GM12878 (cell line): ENCODE data around the gene GJC1.

ENCODE experiments used
- EGR1 ChIP-seq, 2 experiments: IDR thresholded peaks; 1 replicate in 1 of 2; 2 replicates in 1 of 2; pipeline ENCODE4 v1.6.1; 2011 to 2012; ENCODE audit warnings: low read depth in 2 of 2, low read length in 2 of 2, borderline replicate concordance in 1 of 2, mild to moderate bottlenecking in 1 of 2, moderate library complexity in 1 of 2
- RELA ChIP-seq: fragments of 450-650 bp; IDR thresholded peaks from 2 replicates; pipeline ENCODE4 v1.8.0; 2014; ENCODE audit warnings: borderline replicate concordance; ENCODE audit not compliant: partially characterized antibody
- TF ChIP-seq, protein P1 (sequence below): IDR thresholded peaks from 2 replicates; pipeline ENCODE4 v1.6.1; 2012; ENCODE audit warnings: low read length, inconsistent platforms

DNA sequence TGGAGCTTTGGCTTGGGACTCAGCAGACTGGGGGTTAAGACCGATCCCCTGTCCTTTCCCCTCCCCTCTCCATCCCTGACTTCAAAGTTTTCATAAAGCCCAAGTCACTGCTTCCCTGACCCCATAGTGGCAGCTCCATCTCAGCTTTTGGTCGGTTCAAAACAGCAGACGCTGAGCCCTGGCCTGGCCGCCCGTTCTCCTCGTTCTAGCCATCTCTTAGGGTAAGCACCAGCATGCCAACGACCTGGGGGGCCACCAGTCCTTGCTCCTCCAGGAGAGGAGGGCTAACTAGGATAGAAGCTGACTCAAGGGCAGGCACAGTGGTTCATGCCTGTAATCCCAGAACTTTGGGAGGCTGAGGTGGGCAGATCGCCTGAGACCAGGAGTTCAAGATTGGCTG is 16.1 kb upstream of the GJC1 start:
- TF ChIP-seq EGR1 (IDR thresholded peaks at IDR 0.05; ENCODE audit: borderline replicate concordance in 1 of 2, low read depth in 2 of 2, low read length in 2 of 2) (no peak), RELA (no peak)
- TF ChIP-seq, protein P1, sequence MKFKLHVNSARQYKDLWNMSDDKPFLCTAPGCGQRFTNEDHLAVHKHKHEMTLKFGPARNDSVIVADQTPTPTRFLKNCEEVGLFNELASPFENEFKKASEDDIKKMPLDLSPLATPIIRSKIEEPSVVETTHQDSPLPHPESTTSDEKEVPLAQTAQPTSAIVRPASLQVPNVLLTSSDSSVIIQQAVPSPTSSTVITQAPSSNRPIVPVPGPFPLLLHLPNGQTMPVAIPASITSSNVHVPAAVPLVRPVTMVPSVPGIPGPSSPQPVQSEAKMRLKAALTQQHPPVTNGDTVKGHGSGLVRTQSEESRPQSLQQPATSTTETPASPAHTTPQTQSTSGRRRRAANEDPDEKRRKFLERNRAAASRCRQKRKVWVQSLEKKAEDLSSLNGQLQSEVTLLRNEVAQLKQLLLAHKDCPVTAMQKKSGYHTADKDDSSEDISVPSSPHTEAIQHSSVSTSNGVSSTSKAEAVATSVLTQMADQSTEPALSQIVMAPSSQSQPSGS = no peak
